Hematopoietic multipotent progenitor cell treated with erythropoietin and hydrocortisone succinate and interleukin-3 and kit ligand, for 17 days (in vitro differentiated cells): Measurements from ENCODE around the gene TCEA2.

Experiments
- DNase-seq: peaks from one replicate; pipeline ENCODE4 v3.0.0-alpha.2; 2015; ENCODE audit warnings: low spot score

Gene TCEA2

DNA sequence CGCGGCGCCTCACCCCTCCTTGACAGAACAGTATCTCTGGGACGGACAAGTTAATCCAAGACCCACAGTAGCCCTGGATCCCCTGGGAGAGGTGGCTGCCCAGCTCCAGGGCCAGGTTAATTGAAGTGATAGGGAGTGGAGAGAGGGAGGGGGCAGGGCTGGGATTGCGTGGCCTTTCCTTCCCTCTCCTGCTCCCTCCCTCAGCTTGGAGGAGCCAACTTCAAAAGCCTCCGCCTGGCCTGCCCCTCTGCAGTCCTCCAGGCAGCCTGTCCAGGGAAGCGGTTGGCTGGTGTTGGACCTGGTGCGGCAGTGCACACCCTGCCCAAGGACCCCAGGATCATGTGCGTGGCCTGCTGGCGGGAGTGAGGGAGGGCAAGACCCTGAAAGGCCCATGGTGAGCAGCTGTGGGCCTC lies 27.1 kb upstream of the TCEA2 start, which contains the start of gene C20orf204:
Gene C20orf204 (plus strand): TSS at position 250 of the 413 bp plus-strand sequence. CDS start 142 bp downstream, at position 392.
- no peak for DNase-seq

DNA sequence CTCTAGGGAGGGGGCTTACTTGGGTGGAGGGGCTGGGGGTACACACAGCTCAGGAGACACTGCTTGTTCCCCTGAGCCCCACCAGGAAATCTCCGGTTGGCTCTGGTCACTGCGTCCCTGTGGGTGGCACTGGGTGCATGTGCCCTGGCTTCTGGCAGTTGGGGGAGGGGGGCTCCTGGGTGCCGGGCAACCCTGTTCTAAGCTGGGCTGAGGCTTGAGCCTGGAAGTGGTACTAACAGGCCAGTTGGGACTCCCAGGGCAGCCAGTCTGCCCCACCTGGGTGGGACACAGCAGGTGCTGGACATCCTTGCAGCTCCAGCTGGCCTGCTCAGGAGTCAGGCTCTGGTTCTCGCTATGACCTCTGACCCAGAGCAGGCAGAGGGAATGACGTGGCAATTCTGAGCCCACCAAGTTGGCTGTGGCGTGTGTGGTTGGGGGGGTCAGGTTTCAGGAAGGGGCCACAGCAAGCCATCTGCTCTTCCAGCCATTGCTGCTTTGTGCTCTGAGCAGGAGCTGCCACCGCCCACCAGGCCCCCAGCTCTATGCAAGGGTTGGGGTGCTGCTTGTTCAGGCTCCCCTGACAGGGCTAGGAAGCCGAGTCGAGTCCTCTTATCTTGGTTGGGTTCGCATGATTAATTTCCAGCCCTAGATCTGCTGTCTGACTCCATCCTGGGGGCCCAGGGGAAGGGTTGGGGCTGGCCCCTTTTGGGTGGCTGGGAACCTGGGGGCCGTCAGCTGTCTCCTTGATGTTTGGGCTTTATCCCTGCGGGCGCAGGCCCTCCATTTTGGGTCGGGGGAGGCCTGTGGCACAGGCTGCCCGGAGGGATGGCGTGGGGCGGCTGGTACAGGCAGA lies 26.4 kb upstream of the TCEA2 start:
- no peak for DNase-seq

DNA sequence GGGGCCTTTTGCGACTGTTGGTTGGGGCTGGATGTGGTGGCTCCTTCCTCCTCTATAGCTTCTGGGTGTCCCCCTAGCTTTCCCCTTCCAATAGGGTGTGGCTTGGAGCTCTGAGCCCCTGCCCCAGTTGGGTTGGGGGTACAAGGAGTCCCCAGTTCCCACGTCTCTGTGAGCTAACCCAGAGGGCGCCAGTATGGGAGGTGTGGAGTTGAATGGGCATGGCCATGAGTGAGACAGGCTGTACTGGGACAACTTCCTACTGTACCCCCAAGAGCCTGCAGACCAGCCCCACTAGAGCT lies 25.9 kb upstream of the TCEA2 start:
- no peak for DNase-seq

DNA sequence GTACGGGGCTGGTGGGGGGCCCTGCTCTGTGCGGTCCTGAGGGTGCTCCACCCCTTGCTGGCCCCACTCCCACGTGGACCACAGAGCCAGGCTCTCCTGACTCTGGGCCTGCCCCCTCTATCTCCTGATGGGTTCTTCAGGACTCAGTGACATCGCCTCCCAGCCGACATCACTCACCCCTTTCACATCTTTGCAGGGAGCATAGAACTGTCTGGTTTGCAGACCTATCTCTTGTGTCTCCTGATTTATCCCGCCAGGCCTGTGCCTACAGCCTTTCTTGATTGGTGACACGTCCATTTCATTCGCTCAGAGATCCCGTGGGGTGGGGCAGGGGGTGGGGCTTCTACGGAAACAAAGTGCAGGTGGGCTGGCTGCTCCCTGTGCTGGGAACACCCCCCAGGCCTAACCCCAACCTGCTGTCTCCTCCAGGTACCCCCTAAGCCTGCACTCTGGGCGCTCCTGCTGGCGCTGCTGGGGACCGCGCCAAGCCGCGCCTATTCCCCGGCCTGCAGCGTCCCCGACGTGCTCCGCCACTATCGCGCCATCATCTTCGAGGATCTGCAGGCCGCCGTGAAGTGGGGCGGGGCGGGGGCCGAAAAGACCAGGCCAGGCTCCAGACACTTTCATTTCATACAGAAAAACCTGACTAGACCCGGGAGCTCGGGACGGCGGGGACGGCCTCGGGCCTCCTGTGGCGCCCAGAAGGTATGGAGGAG lies 25.3 kb upstream of the TCEA2 start:
- no peak for DNase-seq

DNA sequence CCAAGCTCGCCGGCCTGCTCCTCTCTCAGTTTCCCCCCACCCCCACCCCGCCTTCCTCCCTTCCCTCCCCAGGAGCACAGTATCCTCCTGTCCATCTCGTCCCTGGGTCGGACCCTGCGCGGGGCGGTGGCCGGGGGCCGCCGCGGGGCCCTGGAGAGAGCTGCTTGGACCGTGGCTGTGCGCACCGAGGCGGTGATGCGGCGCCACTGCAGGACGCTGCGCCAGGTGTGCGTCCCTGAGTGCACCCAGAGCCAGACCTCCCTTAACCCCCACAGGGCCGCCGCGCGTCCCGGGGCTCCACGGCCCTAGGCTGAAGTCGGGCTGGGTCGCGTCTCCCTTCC lies 24.8 kb upstream of the TCEA2 start:
- DNase-seq: no peak

DNA sequence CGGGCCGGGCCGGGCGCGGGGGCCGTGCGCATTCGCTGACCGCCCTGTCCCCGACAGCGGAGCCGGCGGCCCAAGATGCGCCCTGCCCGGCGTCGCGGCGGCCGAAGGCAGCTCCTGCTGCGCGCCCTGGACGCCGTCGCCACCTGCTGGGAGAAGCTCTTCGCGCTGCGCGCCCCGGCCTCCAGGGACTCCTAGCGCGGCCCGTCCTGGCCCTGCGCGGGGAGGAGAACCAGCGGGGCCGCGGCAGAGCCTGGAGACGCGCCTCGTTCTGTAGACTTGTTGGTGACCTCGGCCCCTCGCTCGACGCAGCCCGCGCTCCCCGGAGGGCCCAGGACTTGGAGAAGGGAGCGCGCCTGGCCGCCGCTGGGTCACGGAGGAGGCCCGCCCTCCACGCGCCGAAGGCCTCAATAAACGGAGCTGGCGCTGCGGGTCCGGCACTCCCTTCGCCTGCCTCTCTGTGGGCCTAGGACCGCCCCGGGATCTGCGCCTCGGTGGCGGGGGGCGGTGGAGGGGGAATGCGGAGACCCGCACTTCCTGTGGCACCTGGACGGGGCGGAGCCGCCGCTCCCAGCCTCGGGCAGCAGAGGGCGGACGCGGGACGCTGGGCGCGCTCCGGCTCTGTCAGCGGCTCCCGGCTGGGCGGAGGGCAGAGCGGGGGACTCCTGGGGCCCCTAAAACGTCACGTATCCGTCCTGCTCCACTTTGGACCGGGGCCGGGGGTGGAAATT lies 24.3 kb upstream of the TCEA2 start:
- no peak for DNase-seq

DNA sequence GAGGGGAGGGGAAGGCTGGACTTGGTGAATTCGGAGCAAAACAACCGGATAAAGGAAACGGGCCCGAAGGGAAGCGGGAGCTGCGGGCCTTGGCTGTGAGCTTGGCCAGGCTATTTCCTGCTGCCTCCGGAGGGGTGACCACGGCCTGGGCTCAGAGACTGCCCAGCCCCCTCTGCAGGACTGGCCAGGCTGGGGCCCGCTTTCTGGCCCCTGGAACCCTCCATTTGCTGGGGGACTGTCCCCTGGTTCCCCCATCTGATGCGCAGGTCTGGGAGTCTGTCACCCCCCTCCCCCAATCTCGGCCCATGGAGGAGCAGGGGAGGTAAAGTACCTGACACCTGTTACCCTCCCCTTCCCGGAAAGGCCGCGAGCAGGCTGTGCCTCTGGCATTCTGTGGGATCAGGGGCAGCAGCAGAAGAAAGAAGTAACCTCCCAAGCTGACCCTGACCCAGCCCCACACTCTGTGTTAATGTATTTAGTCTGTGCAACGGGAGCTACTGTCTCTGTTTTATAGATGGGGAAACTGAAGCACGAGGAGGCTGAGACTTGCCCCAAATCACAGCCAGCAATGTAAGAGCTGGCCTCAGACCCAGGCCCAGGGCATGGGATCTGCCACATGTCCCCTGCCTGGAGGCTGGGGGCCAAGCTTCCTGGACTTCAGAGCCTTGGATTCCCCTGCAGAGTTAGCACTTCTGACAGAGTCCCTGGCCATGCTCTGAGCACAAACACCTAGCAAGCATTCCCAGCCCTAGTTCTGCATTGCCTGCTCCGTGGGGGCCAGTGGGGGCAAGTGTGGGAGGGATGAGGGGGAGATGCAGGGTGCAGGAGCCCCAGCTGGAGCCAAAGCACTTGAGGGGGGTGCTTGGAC lies 23.5 kb upstream of the TCEA2 start:
- DNase-seq: no peak

DNA sequence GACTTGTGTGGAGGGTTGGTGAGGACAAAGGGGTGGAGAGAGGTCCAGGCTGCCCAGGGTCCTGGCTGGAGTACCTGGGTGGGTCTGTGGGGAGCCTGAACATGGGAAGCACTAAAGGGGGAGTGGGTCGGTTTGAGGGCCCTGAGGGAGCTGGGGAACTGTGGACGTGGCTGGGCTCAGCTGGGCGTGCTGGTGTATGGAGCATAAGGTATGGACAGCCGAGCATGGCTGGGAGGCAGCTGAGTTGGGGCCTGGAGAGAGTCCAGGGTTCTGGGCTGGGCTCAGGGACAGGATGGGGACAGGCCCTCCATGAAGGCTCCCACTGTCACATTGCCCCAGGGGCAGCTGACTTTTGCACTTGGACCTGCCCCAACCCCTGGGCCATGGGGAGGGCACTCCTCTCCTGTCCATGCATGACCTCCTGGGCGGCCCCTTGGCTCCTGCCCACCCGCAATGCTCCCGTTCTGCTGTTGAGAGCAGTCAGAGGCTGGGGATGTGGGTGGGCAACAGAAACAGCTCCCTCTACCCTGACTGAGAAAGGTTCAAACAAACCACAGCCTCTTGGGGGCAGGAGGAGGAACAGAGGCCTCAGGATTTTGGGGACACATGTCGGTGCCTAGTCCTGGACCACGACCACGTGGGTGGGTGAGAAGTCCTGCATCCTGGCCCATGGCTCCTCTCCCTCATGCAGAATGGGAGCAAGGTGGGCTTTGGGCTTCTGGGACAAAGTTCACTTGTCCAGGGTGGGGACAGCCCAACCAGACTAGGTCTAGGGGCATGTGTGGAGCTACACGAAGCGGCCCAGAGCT lies 22.6 kb upstream of the TCEA2 start:
- DNase-seq: no peak

DNA sequence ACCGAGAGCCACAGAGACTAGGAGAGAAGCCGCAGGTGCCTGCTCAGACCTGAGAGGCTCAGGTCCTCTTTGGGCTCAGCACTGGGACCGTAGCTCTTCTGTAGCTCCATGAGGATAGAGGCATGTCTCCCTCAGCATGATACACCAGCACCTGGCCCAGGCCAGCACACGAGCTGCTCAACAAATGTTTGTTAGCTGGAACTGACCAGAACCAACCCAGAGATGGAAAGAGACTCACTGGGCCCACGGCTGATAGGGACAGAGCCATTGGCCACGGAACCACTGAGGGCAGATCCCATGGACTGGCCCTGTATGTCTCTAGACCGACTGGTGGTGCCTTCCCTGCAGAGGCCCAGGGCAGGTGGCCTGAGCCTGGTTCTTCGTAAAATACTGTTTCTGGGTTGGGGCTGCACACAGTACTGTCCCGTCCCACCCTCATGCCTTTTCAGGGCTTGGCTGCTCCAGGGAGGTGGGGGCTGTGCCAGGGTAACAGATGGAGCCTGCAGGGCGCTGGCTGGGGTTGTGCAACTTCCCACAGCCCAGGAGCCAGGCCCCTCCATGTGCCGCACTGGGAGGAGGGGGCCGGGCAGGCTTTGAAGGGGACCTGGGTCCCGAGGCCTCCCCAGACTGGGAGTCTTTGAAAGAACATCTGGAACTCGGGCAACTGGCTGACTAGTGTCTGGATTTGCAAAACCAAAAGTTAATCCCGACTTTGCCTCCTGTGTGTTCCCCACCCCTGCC lies 21.8 kb upstream of the TCEA2 start:
- DNase-seq: no peak

DNA sequence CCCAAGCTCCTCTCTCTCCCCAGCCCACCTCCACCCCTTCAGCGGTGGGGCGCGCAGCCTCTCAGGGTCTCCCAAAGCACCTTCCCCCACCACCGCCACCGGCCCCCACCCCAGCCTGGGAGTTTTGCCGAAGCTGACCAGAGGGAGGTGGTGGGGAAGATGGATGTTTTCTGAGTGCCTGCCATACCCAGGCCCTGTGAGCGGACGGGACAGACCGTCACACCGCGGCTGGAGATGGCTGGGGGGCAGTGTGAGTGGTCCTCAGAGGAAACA lies 21.3 kb upstream of the TCEA2 start:
- no peak for DNase-seq

DNA sequence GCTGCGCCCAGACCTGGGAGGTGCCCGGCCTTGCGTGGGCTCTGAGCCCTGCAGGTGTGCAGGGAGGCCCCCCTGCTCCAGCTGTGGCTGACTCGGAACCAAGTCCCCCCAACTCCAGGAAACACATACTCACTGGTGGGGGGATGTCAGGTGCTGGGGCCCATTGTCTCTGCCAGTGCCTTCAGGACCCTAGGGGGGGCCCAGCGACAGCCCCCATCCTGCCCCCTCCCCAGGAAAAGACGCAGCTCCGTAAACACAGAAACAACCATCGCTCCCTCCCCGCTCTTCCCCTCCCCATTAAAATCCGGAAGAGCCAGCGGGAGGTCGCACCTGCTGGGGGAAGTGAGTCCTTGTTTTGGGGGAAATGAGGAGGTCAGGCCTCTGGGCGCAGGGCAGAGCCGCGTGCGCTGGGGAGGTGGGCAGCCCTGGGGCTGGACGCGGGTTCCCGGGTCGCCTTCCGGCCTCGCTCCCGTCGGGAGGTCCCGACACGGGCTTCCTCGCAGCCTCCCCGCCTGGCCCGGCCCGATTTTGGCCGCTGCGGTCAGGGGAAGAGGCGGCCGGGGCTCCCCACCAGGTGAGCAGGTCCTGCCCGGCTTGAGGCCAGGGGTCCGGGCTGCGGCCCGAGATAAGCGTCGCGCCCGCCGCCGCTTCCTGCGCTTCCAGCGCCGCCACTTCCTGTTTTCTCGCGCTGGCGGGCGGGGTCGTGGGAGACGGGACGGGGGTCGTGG lies 20.8 kb upstream of the TCEA2 start:
- no peak for DNase-seq

DNA sequence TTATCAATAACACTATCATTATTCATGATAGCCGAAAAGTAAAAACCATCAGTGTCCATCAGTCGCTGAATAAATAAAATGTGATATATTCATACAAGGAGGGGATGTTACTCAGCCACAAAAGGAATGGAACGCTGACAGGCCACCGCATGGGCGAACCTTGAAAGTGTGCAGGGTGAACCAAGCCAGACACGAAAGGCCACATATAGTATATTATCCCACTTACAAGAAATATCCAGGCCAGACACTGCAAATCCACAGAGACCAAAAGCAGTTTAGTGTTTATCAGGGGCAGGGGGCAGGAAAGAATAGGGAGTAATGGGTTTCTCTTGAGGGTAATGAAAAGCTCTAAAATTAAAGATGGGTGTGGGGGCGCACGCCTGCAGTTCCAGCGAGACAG lies 19.2 kb upstream of the TCEA2 start:
- no peak for DNase-seq

DNA sequence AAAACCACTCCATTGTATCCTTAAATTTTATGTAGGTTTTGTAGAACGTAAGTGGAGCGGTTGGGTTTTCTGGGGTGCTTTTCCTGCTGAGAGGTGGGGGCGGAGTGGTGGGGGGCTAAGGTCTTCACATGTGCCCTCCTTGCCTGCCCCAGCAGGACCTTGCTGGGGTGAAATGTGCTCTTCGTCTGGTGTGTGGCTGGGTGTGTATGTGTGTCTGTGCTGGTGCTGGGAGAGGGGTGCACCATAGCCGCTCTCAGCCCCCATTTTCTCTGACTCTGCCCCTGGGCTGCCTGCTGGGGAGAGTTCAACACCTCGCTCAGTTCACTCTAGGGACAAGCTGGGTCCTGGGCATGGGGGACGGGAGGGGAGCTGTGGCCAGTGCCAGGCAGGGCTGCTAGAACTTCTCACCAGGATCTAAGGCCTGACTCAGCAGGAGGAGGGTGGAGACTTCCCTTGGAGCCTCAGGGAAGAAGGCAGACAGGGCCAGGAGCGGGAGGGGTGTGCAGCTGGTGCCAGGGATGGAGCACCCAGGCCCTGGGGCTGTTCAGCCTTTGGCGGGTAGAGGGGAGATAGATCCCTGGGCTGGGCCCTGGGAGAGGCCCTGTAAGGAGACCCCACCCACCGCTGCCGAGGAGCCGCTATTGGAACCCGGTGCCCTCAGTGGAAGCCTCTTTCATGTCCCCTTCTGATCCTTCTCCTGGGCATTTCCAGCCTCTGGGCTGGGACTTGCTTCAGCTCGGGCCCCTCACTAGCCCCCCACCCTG lies 18.3 kb upstream of the TCEA2 start:
- no peak for DNase-seq

DNA sequence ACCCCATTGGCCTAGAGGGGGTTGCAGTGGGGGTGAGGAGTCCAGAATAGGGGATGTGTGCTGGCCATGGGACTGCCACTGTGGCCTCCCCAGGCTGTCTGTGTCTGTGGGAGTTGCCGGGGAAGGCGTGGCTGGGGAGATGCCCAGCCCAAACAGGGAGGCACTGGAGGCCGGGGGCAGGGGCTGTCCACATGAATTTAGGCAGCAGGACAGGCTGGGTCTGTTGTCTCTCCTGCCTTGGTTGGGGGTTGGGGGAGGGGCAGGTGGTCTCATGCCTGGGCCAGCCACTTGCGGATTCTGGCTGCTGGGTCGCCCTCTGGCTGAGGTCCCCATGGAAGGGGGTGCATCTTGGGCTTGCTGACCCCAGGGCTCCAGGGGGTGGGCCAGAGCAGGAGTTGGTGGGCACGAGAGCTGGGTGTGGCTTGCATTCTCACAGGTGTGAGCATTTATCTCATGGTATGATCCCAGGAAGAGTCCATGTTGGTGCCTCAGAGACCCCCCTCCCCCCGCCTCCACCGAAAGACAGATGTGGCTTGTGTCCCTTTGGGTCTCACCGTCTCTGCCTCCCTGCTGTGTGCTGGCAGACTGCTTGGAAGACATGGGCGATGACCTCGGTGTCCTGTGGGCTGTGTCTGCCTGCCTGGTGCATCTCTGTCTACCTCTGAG lies 17.5 kb upstream of the TCEA2 start:
- DNase-seq: no peak

DNA sequence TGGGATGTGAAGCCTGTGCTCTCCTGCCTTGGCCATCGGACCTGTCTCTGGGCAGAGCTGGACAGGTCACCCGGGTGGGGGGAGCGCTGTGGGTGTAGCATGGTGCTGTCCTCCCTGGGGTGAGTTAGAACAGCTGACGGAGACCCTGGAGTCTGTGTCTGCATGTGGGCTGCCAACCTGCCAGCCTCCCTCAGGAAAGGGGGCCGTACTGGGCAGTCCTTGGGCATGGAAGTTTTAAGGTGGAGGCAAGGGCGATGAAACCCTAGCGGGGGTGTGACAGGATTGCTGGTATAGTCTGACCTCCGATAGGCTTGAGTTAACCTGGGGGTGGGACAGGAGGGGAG lies 16.0 kb upstream of the TCEA2 start:
- no peak for DNase-seq

DNA sequence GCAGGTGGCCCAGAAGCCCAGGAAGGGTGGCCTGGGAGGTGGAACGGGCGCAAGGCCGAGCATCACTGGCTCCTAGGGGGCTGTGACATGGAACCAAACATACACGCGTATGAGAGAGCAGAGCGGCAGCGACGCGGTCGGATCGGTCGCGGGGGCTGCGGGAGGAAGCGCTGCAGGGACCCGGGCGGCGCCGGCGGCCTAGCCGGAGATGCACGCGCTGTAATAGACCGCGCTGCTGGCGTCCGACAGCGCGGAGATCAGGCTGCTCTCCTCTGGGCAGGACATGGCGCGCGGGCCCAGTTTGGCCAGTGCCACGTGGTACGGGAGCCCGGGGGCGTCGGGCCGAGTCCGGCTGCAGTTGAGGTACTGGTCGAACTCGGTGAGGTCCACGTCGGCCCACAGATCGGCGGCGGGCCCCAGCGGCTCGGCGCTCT lies 15.0 kb upstream of the TCEA2 start:
- no peak for DNase-seq

DNA sequence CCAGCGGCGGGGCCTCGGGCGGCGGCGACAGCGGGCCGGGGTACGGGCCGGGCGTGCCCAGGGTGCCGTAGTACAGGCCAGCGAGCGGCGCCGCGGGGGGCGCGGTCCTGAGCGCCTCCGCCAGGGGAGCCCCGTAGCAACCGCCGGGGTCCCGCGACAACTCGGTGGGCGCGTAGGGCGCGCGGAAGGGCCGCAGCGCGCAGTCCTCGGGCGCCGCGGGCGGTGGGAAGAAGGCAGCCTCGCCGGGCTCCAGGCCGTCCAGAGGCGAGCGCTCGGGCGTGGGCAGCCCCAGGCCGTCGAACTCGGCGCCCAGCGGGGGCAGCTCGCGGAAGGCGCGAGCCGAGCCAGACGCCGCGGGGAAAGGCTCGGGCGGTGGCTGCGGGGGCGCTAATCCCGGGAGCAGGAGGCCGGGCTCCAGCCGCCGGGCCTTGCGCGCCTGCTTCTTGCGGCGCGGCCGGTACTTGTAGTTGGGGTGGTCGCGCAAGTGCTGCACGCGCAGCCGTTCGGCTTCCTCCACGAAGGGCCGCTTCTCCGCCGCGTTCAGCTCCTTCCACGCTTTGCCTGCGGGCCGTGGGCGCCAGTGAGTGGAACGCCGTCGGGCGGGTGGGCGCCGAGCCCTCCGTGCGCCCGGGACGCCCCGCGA lies 14.5 kb upstream of the TCEA2 start:
- DNase-seq: no peak
